ENCODE measurements around the gene PRAF2.

- TF ChIP-seq, protein P1, sequence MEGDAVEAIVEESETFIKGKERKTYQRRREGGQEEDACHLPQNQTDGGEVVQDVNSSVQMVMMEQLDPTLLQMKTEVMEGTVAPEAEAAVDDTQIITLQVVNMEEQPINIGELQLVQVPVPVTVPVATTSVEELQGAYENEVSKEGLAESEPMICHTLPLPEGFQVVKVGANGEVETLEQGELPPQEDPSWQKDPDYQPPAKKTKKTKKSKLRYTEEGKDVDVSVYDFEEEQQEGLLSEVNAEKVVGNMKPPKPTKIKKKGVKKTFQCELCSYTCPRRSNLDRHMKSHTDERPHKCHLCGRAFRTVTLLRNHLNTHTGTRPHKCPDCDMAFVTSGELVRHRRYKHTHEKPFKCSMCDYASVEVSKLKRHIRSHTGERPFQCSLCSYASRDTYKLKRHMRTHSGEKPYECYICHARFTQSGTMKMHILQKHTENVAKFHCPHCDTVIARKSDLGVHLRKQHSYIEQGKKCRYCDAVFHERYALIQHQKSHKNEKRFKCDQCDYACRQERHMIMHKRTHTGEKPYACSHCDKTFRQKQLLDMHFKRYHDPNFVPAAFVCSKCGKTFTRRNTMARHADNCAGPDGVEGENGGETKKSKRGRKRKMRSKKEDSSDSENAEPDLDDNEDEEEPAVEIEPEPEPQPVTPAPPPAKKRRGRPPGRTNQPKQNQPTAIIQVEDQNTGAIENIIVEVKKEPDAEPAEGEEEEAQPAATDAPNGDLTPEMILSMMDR (IDR thresholded peaks at IDR 0.05) = no peak
- TF ChIP-seq POLR2AphosphoS5 (IDR thresholded peaks at IDR 0.05; ENCODE audit: low read depth, low read length) = no peak
- TF ChIP-seq, protein P2, sequence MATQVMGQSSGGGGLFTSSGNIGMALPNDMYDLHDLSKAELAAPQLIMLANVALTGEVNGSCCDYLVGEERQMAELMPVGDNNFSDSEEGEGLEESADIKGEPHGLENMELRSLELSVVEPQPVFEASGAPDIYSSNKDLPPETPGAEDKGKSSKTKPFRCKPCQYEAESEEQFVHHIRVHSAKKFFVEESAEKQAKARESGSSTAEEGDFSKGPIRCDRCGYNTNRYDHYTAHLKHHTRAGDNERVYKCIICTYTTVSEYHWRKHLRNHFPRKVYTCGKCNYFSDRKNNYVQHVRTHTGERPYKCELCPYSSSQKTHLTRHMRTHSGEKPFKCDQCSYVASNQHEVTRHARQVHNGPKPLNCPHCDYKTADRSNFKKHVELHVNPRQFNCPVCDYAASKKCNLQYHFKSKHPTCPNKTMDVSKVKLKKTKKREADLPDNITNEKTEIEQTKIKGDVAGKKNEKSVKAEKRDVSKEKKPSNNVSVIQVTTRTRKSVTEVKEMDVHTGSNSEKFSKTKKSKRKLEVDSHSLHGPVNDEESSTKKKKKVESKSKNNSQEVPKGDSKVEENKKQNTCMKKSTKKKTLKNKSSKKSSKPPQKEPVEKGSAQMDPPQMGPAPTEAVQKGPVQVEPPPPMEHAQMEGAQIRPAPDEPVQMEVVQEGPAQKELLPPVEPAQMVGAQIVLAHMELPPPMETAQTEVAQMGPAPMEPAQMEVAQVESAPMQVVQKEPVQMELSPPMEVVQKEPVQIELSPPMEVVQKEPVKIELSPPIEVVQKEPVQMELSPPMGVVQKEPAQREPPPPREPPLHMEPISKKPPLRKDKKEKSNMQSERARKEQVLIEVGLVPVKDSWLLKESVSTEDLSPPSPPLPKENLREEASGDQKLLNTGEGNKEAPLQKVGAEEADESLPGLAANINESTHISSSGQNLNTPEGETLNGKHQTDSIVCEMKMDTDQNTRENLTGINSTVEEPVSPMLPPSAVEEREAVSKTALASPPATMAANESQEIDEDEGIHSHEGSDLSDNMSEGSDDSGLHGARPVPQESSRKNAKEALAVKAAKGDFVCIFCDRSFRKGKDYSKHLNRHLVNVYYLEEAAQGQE (IDR thresholded peaks at IDR 0.05; ENCODE audit: insufficient read depth in 1 of 2, low read depth in 2 of 2, low read length in 1 of 2) = no peak
- TF ChIP-seq TCF7L2 (IDR thresholded peaks at IDR 0.05; ENCODE audit: low read depth, low read length) = no peak
These were observed 43.8 kb upstream of the PRAF2 start for GRCh38 chrX:49117581-49117980.

All from Panc1 (cell line).